Stimulated activated CD8-positive, alpha-beta memory T cell treated with anti-CD3 and anti-CD28 coated beads, Interleukin-12 subunit alpha, Interleukin-12 subunit beta, amount 100 ng/mL, for 24 hours (primary cell): ENCODE measurements around the gene PRDX3.

Experiments used
- DNase-seq: peaks from one replicate; pipeline ENCODE4 v3.0.0-alpha.2; 2020; ENCODE audit errors: extremely low read depth

PRDX3 gene

DNA sequence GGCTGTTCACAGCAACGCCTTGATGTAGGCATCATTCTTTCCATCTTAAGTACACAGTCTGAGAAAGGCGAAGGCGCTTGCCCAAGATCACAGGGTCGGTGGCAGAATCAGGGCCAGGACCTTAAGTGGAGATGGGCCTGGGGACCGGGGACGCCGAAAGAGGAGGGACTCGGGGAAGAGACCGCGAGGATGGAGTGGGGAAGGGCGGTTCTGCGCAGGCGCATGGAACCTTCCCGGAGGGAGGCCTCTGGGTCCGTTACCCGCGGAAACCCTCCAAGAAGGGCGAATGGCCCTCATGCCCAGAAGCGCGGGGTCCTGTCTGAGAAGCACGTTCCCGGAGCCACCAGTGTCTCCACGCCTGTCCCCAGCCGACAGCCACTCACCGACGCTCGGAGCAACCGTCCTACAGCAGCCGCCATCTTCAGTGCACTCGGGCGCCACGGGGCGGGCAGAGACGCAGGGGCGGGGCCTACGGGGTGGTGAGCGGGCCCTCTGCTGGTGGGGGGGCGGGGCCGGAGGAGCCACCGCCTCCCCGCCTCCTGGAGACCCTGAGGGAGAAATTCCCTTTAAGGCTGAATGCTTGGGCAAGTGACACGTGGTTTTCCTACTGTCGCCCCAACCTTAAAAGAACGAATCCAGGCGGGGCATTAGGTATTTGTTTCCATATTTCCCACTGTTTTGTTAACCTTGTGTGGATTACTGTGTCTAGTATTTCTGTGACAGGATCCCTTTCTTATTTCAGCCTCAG is at the start of gene PRDX3:
TSS of gene PRDX3 (minus strand) at position 441 of the 748 bp plus-strand sequence. CDS start at position 419, 22 bp downstream.
- DNase-seq: peak; percentile 83

DNA sequence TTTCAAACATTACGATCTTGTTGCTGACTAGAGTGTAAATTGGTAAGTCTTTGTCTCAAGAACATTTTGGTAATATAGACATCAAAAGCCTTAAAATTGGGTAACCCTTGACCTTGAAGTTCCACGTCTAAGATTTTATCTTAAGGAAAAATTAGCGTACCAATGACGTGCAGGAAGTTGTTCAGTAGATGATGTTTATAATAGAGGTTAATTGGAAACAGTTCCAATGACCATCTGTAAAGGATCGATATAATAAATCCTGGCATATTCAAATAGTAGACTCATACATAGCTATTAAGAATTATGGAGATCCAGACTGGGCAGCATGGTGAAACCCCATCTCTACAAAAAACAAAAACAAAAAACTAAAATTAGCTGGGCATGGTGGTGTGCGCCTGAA is 49.2 kb upstream of the PRDX3 start:
- no peak for DNase-seq

GRCh38 chr10:119225083-119225658 is 46.6 kb upstream of the PRDX3 start:
- no peak for DNase-seq

- DNase-seq: no peak
These were observed 44.4 kb upstream of the PRDX3 start for GRCh38 chr10:119222966-119223386.

GRCh38 chr10:119222537-119222936 is 43.9 kb upstream of the PRDX3 start:
- no peak for DNase-seq

DNA sequence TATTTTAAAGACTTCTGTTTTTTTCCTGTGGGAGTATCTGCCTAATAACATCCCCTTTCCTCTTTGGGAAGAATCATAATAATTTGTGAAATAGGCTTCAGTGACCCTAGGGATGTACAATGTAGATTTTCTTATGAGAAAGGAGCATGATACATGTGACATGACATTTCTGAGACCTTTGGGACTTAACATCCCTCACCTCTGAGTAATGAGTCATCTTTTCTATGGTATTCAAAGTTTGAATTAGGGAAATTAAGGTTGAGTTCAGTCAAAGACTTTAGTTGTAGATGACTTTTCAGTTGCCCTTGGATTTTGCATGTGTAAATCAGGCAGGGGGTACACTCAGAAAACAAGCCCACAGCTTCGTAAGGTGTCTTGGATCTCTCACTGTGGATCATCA is 43.1 kb upstream of the PRDX3 start:
- no peak for DNase-seq

- no peak for DNase-seq
These were observed 42.6 kb upstream of the PRDX3 start for GRCh38 chr10:119221201-119221600.

DNA sequence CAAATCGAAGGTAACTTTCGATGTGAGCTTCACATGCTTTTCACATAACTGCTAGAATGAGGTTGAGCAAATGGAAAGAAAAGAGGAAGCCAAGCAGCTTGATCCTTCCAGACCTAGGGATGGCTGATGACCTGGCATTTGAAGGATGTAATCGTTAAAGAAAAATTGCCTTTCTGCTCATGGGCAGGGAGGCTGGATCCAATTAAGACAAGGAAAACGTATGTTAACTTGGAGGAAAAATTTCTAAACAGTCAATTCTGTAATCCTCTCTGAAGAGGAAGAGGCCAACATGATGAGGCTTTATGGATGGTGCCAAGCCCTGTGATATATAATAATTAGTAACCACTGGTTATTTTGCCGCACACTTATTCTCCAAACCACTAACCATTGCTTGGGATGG is 41.3 kb upstream of the PRDX3 start:
- no peak for DNase-seq

- no peak for DNase-seq
These were observed 39.4 kb upstream of the PRDX3 start for GRCh38 chr10:119217991-119218490.

- DNase-seq: no peak
These were observed 38.8 kb upstream of the PRDX3 start for GRCh38 chr10:119217401-119217800.

GRCh38 chr10:119216127-119216526 is 37.5 kb upstream of the PRDX3 start:
- no peak for DNase-seq

DNA sequence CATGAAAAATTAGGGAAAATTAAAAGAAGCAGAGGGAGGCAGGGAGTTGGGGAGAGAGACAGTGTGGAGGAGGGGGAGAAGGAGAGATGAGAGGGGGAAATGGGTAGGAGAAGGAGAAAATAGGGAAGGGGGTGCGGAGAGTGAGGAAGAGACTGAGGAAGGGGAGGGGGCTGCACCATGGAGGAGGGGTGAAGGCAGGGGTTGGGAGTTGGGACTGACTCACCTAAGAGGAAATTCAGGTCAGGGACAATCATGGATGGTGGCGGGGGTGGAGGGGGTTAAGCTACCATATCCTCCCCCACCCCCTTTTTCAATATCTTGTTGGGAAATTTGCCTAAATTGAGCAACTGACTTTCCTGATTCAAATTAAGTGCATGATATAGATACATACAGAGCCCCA is 36.8 kb upstream of the PRDX3 start:
- no peak for DNase-seq

GRCh38 chr10:119211625-119212441 is 33.2 kb upstream of the PRDX3 start:
- no peak for DNase-seq

DNA sequence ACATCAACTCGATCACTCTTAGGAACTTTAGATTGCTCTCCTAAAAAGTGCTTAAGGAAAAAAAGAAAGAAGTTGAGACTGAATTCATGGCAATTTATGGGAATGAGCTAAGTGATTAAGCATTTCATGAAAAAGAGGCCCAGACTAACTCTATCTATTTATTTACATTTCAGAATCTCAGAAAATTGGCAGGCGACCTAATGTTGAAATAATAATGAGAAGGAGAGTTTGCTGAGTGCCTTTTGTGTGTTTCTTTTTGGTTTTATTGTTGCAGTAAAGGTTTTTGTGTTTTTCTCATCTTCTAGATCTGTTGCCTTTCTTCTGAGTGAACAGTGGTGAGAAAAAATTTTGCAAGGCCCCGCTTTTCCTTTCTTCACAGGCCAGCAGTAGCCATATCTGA is 32.6 kb upstream of the PRDX3 start:
- DNase-seq: no peak

- no peak for DNase-seq
These were observed 32.0 kb upstream of the PRDX3 start for GRCh38 chr10:119210633-119211032.

- no peak for DNase-seq
These were observed 31.2 kb upstream of the PRDX3 start for GRCh38 chr10:119209736-119210355.

- DNase-seq: no peak
These were observed 30.6 kb upstream of the PRDX3 start for GRCh38 chr10:119209035-119209735.

GRCh38 chr10:119208553-119208940 is 29.9 kb upstream of the PRDX3 start:
- no peak for DNase-seq

- DNase-seq: no peak
These were observed 29.3 kb upstream of the PRDX3 start for GRCh38 chr10:119207713-119208552.

DNA sequence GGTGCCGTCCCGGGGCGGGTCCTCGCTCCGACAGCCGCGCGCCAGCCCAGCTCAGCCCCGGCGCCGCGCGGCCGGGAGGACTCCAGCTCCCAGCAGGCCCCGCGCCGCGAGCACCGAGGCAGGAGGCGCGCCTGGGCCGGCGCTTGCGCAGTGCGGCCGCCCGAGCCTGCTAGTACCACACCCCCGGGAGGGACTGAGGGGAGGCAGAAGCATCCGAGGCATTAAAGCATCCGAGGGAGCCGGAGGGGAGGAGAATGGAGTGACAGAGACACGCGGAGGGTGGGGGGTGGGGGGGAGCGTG is 28.7 kb upstream of the PRDX3 start, which contains the start of gene GRK5:
TSS of gene GRK5 (plus strand) at position 206 of the 301 bp plus-strand sequence. CDS start 347 bp downstream, outside the sequence.
- peak; percentile 87 for DNase-seq
